NCI-H2227 treated with DMSO at 0.1 percent for 48 hours (cell line): ENCODE results near the gene ACTA2.
"Not testable (repeated sequence)": the region's sequence is repeated elsewhere in the genome, so short reads cannot be mapped to it uniquely, and the experiment has no call there.

Source experiments
- DNase-seq: peaks from one replicate; lab custom pipeline; 2025; lab: John Stamatoyannopoulos, UW

Gene ACTA2

GRCh38 chr10:88949051-88949450 is 3.5 kb downstream of the ACTA2 start:
- DNase-seq, result no peak

GRCh38 chr10:88946965-88947590 is 5.5 kb downstream of the ACTA2 start:
- no peak for DNase-seq

GRCh38 chr10:88946200-88946599 is 6.4 kb downstream of the ACTA2 start:
- DNase-seq, result no peak

GRCh38 chr10:88944813-88945212 is 7.8 kb downstream of the ACTA2 start:
- no peak for DNase-seq

GRCh38 chr10:88943778-88944177 is 8.8 kb downstream of the ACTA2 start:
- no peak for DNase-seq

- no peak for DNase-seq
Measured at GRCh38 chr10:88941026-88941425, 11.5 kb downstream of the ACTA2 start.

- no peak for DNase-seq
Measured at GRCh38 chr10:88938938-88939337, 13.6 kb downstream of the ACTA2 start.

- no peak for DNase-seq
Measured at GRCh38 chr10:88938039-88938438, 14.5 kb downstream of the ACTA2 start.

- no peak for DNase-seq
Measured at GRCh38 chr10:88936656-88937055, 15.9 kb downstream of the ACTA2 start.

- peak; percentile 66 for DNase-seq
Measured at GRCh38 chr10:88934900-88935672, 17.5 kb downstream of the ACTA2 start.

- no peak for DNase-seq
Measured at GRCh38 chr10:88933564-88933963, 19.0 kb downstream of the ACTA2 start.

GRCh38 chr10:88932539-88933256 is 19.9 kb downstream of the ACTA2 start:
- DNase-seq, result peak; percentile 70

- DNase-seq, result not testable (repeated sequence)
Measured at GRCh38 chr10:88932029-88932428, 20.5 kb downstream of the ACTA2 start.

GRCh38 chr10:88931548-88931947 is 21.0 kb downstream of the ACTA2 start:
- no peak for DNase-seq

- DNase-seq, result no peak
Measured at GRCh38 chr10:88928254-88928653, 24.3 kb downstream of the ACTA2 start.

GRCh38 chr10:88927416-88927690 is 25.2 kb downstream of the ACTA2 start:
- DNase-seq, result no peak

- no peak for DNase-seq
Measured at GRCh38 chr10:88926566-88927415, 25.8 kb downstream of the ACTA2 start.

GRCh38 chr10:88923520-88923919 is 29.1 kb downstream of the ACTA2 start:
- DNase-seq, result no peak

- DNase-seq, result no peak
Measured at GRCh38 chr10:88922041-88922440, 30.5 kb downstream of the ACTA2 start.

- DNase-seq, result no peak
Measured at GRCh38 chr10:88920986-88921593, 31.5 kb downstream of the ACTA2 start.

GRCh38 chr10:88920198-88920597 is 32.4 kb downstream of the ACTA2 start:
- DNase-seq, result no peak

- no peak for DNase-seq
Measured at GRCh38 chr10:88919041-88919440, 33.5 kb downstream of the ACTA2 start.
